Kasumi-1 (cell line): ENCODE data around the gene RABEP2.
"Not testable (repeated sequence)": the region's sequence is repeated elsewhere in the genome, so short reads cannot be mapped to it uniquely, and the experiment has no call there.

Experiments used
- DNase-seq, 2 experiments: peaks; one replicate each; lab custom pipeline; 2025; lab: John Stamatoyannopoulos, UW

The RABEP2 gene

GRCh38 chr16:28924762-28925385, at the start of gene RABEP2:
Gene RABEP2, minus strand, starts transcription at chr16:28925238. Its CDS starts 75 bp downstream, at chr16:28925163.
- peak; percentile 51 to 60 for DNase-seq

- DNase-seq: peak; percentile 56 to 63
Measured at GRCh38 chr16:28974437-28975157, 49.6 kb upstream of the RABEP2 start, which contains the start of gene SPNS1. Gene SPNS1, plus strand, starts transcription at chr16:28974778. Its CDS starts 374 bp downstream, at chr16:28975152.

- peak; percentile 31 to 46 for DNase-seq
Measured at GRCh38 chr16:28974007-28974436, 49.0 kb upstream of the RABEP2 start.

GRCh38 chr16:28969696-28970095, 44.7 kb upstream of the RABEP2 start:
- DNase-seq: not testable (repeated sequence)

GRCh38 chr16:28967156-28967555, 42.1 kb upstream of the RABEP2 start:
- DNase-seq: no peak

- no peak for DNase-seq
Measured at GRCh38 chr16:28964496-28964895, 39.5 kb upstream of the RABEP2 start.

- no peak for DNase-seq
Measured at GRCh38 chr16:28964072-28964471, 39.0 kb upstream of the RABEP2 start.

GRCh38 chr16:28958836-28959235, 33.8 kb upstream of the RABEP2 start:
- no peak for DNase-seq

- DNase-seq: no peak
Measured at GRCh38 chr16:28958216-28958615, 33.2 kb upstream of the RABEP2 start.

GRCh38 chr16:28951410-28951943, 26.4 kb upstream of the RABEP2 start:
- DNase-seq: peak in 1 of 2 experiments; percentile 4

- DNase-seq: peak; percentile 94 to 95
Measured at GRCh38 chr16:28950648-28951409, 25.8 kb upstream of the RABEP2 start, which contains the start of gene NFATC2IP. Gene NFATC2IP, plus strand, starts transcription at chr16:28950937. Its CDS starts 75 bp downstream, at chr16:28951012.

- DNase-seq: no peak
Measured at GRCh38 chr16:28946681-28947080, 21.6 kb upstream of the RABEP2 start.

- DNase-seq: no peak
Measured at GRCh38 chr16:28943281-28943680, 18.2 kb upstream of the RABEP2 start.

GRCh38 chr16:28939825-28940224, 14.8 kb upstream of the RABEP2 start:
- DNase-seq: not testable (repeated sequence)

- no peak for DNase-seq
Measured at GRCh38 chr16:28938721-28939120, 13.7 kb upstream of the RABEP2 start.

GRCh38 chr16:28937222-28937876, 12.3 kb upstream of the RABEP2 start:
- DNase-seq: no peak

GRCh38 chr16:28936784-28937155, 11.7 kb upstream of the RABEP2 start:
- DNase-seq: no peak

GRCh38 chr16:28935924-28936783, 11.1 kb upstream of the RABEP2 start:
- peak; percentile 60 to 85 for DNase-seq

- no peak for DNase-seq
Measured at GRCh38 chr16:28935346-28935745, 10.3 kb upstream of the RABEP2 start.

- no peak for DNase-seq
Measured at GRCh38 chr16:28933171-28933570, 8.1 kb upstream of the RABEP2 start.
